ENCODE measurements around the gene ZDHHC24. TPM values are rescaled to one million over a fixed set of nuclear protein-coding genes. Genes with fewer than 3 reads are reported as not detected.

Gene ZDHHC24
- total RNA-seq, 1 experiment from 2014 or later = 10.5 TPM

DNA sequence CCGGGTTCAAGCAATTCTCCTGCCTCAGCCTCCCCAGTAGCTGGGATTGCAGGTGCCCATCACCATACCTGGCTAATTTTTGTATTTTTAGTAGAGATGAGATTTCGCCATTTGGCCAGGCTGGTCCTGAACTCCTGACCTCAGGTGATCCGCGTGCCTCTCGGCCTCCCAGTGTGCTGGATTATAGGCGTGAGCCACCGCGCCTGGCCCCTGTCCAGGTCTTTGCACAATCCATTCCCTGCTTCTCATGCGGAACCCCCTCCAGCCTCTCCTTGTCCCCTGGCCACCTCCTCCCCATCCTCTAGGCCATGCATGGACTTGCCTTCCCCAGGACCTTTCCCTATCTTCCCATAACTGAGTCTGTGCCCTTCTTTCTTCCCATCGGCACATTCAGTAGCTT lies 56.9 kb downstream of the ZDHHC24 start:
- no peaks in the 10 kb centered on the region for H3K79me2 ChIP-seq (ENCODE audit: insufficient read depth, low read length)
- H3K36me3 ChIP-seq (ENCODE audit: control insufficient read depth in 1 of 2, insufficient read depth in 2 of 2, low read length in 2 of 2) = peaks cover 4 to 5% of the 10 kb centered on the region in 2 experiments; a peak in 2 of 4 replicates
- H3K4me1 ChIP-seq (ENCODE audit: control insufficient read depth in 1 of 2, insufficient read depth in 2 of 2, low read length in 2 of 2) = no peaks in the 10 kb centered on the region
- intact Hi-C loops (cut with micrococcal nuclease) = no loop called here
- no peaks in the 10 kb centered on the region for H3K27me3 ChIP-seq (ENCODE audit: insufficient read depth, low read length)
- no peak overlapping the region for H2AFZ ChIP-seq (ENCODE audit: low read depth, low read length, poor library complexity, severe bottlenecking)
- no TSS peak for BruUV-seq (replicated peaks)
- no peak for DNase-seq (ENCODE audit: low read depth, low spot score)
- TF ChIP-seq, protein P1, sequence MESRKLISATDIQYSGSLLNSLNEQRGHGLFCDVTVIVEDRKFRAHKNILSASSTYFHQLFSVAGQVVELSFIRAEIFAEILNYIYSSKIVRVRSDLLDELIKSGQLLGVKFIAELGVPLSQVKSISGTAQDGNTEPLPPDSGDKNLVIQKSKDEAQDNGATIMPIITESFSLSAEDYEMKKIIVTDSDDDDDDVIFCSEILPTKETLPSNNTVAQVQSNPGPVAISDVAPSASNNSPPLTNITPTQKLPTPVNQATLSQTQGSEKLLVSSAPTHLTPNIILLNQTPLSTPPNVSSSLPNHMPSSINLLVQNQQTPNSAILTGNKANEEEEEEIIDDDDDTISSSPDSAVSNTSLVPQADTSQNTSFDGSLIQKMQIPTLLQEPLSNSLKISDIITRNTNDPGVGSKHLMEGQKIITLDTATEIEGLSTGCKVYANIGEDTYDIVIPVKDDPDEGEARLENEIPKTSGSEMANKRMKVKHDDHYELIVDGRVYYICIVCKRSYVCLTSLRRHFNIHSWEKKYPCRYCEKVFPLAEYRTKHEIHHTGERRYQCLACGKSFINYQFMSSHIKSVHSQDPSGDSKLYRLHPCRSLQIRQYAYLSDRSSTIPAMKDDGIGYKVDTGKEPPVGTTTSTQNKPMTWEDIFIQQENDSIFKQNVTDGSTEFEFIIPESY (IDR thresholded peaks at IDR 0.05; ENCODE audit: extremely low read depth, insufficient replicate concordance, low read length) = no peak
- TF ChIP-seq POLR2AphosphoS5 (IDR thresholded peaks at IDR 0.05; ENCODE audit: low read depth, low read length) (no peak), RAD21 (IDR thresholded peaks at IDR 0.05; ENCODE audit: low read depth) (no peak), ZNF274 (IDR thresholded peaks at IDR 0.05; ENCODE audit: low read depth, low read length) (no peak), EGR1 (IDR thresholded peaks at IDR 0.05; ENCODE audit: low read depth) (no peak), ELF1 (IDR thresholded peaks at IDR 0.05; ENCODE audit: borderline replicate concordance, low read depth) (no peak)
- no peak overlapping the region for H3K4me3 ChIP-seq (replicated peaks in 1 of 2; ENCODE audit: low read depth in 1 of 2, low read length in 2 of 2)
- H3K4me2 ChIP-seq (ENCODE audit: low read length) = no peak overlapping the region
- no peaks in the 10 kb centered on the region for H3K9me2 ChIP-seq (ENCODE audit: insufficient read depth)
- no peak overlapping the region for H3K27ac ChIP-seq (ENCODE audit: low read depth, low read length)
- CTCF ChIA-PET = no interaction called here
- RAD21 ChIA-PET (ENCODE audit: low non-redundant PET in 1 of 2, low total read pairs in 2 of 2, uncharacterized antibody in 2 of 2, unreplicated experiment in 2 of 2) = no interaction called here
- no peak overlapping the region for H3K9ac ChIP-seq (ENCODE audit: low read length)
- POLR2A ChIA-PET = interaction anchor here (1.3 kb wide), 1 partner anchor 23 kb away, joined by 6 read pairs; the partner anchor contains the start of gene PELI3
- H3K9me3 ChIP-seq (ENCODE audit: control insufficient read depth in 1 of 2, insufficient read depth in 1 of 2, low read depth in 1 of 2, low read length in 2 of 2) = no peaks in the 10 kb centered on the region
- ATAC-seq = no peak
- H4K20me1 ChIP-seq (ENCODE audit: insufficient read depth) = no peaks in the 10 kb centered on the region

DNA sequence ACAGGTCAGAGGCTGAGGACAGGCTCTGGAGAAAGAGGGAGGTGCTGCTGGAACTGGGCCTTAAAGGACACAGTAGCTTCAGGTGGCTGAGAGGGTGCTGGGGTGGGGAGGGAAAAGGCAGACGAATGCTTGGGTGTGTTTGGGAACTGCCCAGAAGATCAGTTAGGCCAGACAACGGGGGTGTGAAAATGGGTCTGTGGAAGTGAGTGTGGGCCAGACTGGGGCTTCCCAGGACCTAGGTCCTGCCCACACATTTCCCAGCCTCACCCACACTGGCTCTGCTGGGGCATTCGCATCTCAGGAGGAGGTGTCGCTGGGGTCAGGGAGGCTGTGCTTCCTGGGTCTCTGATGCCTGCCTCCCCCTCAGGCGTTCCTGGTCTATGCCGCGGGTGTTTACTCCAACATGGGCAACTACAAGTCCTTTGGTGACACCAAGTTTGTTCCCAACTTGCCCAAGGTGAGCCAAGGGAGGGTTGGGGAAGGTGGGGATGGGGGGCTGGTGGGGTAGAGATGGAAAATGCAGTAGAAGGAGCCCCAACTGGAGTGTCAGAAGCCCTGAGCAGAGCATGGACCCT lies 61.0 kb downstream of the ZDHHC24 start:
- Histone ChIP-seq H2AFZ (ENCODE audit: low read depth, low read length, poor library complexity, severe bottlenecking) (no peak overlapping the region), H3K4me2 (ENCODE audit: low read length) (no peak overlapping the region), H3K9ac (ENCODE audit: low read length) (no peak overlapping the region), H3K4me1 (ENCODE audit: control insufficient read depth in 1 of 2, insufficient read depth in 2 of 2, low read length in 2 of 2) (peaks cover 8 to 10% of the 10 kb centered on the region in 2 experiments; a peak in 1 of 4 replicates), H3K4me3 (replicated peaks in 1 of 2; ENCODE audit: low read depth in 1 of 2, low read length in 2 of 2) (no peak overlapping the region), H3K27me3 (ENCODE audit: insufficient read depth, low read length) (no peaks in the 10 kb centered on the region), H3K9me2 (ENCODE audit: insufficient read depth) (no peaks in the 10 kb centered on the region), H4K20me1 (ENCODE audit: insufficient read depth) (no peaks in the 10 kb centered on the region), H3K27ac (ENCODE audit: low read depth, low read length) (no peak overlapping the region), H3K36me3 (ENCODE audit: control insufficient read depth in 1 of 2, insufficient read depth in 2 of 2, low read length in 2 of 2) (peaks cover 0 to 8% of the 10 kb centered on the region in 2 experiments; a peak in 2 of 4 replicates), H3K9me3 (ENCODE audit: control insufficient read depth in 1 of 2, insufficient read depth in 1 of 2, low read depth in 1 of 2, low read length in 2 of 2) (no peaks in the 10 kb centered on the region), H3K79me2 (ENCODE audit: insufficient read depth, low read length) (no peaks in the 10 kb centered on the region)
- intact Hi-C loops (cut with micrococcal nuclease) = no loop called here
- RAD21 ChIA-PET (ENCODE audit: low non-redundant PET in 1 of 2, low total read pairs in 2 of 2, uncharacterized antibody in 2 of 2, unreplicated experiment in 2 of 2) = no interaction called here
- DNase-seq (ENCODE audit: low read depth, low spot score) = no peak
- POLR2A ChIA-PET = no interaction called here
- no TSS peak for BruUV-seq (replicated peaks)
- TF ChIP-seq POLR2A (IDR thresholded peaks at IDR 0.05; ENCODE audit: borderline replicate concordance, extremely low read depth, insufficient read depth, insufficient read length) = no peak
- TF ChIP-seq SIN3A (IDR thresholded peaks at IDR 0.05; ENCODE audit: low read depth) = no peak
- TF ChIP-seq TCF7L2 (IDR thresholded peaks at IDR 0.05; ENCODE audit: borderline replicate concordance, extremely low read depth, insufficient read depth, insufficient read length) = no peak
- CTCF ChIA-PET = interaction anchor here (1.6 kb wide), 1 partner anchor 193 kb away, joined by 4 read pairs; the partner anchor contains the start of gene RBM4B
- ATAC-seq = no peak

Measured in HCT116 (cell line).